DMS153 (cell line): Measurements from ENCODE around the gene NIPA2.
A peak's percentile ranks its signal among the peaks of the same experiment; 100 is the strongest.
"Not testable (repeated sequence)": the region's sequence is repeated elsewhere in the genome, so short reads cannot be mapped to it uniquely, and the experiment has no call there.

Experiments used
- DNase-seq: peaks from one replicate; lab custom pipeline; 2025; lab: John Stamatoyannopoulos, UW

Gene NIPA2

GRCh38 chr15:22838292-22839042, at the start of gene NIPA2:
Gene NIPA2 (plus strand): TSS chr15:22838666. CDS start chr15:22851732, 13,066 bp downstream.
- DNase-seq = peak; percentile 91

DNA sequence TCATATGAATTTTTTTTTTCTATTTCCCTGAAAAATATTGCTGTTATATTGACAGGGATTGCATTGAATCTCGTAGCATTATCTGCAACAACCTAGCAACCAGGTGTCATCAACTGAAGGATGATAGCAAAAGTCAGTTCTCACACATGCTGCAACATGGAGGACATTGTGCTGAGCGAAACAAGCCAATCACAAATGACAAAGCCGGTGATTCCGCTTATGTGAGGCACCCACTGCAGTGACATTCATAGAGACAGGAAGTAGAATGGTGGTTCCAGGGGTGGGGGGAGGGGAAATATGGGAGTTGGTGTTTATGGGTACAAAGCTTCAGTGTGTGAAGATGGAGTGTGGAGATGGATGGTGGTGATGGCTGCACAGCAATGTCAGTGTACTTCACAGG, 44.4 kb upstream of the NIPA2 start:
- no peak for DNase-seq

GRCh38 chr15:22794621-22795167, 43.8 kb upstream of the NIPA2 start:
- no peak for DNase-seq

DNA sequence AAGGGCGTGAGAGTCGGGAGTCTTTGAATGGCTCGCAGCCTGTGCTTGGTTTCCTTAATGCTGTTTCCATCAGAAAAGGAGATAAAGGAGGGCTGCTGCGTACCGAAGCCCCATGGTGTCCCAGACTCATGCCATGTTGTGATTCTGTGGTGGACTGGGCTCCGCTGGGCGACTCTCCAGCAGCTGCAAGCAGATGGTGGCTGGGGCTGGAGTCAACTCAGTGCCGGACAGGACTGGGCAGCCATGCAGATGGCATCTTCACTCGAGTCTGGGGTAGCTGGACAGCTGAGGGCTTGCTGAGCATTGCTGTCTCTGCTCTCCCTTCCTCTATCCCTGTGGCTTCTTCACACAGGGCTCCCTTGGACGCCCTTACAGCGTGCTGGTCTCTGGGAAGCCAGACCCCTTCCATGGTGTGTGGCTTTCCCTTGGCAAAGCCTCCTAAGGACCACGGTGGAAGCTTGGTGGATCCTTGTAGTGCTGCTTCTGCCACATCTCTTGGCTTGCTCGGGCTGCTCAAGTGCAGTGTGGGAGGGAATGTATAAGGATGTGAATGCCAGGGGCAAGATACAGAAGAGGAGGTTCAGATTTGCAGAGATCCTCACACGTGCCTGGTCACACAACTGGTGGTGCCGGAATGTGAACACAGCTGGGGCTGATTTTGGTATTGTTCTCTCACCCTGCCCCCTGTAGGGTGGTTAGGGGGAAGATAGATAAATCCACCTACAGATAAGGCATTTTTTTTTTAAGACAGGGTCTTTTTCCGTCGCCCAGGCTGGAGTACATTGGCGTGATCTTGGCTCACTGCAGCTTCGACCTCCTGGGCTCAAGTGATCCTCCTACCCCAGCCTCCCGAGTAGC, 43.0 kb upstream of the NIPA2 start:
- no peak for DNase-seq

- DNase-seq = no peak
Measured at GRCh38 chr15:22796079-22796478, 42.4 kb upstream of the NIPA2 start.

GRCh38 chr15:22799902-22800301, 38.6 kb upstream of the NIPA2 start:
- DNase-seq = no peak

- DNase-seq = not testable (repeated sequence)
Measured at GRCh38 chr15:22803006-22803405, 35.5 kb upstream of the NIPA2 start.

DNA sequence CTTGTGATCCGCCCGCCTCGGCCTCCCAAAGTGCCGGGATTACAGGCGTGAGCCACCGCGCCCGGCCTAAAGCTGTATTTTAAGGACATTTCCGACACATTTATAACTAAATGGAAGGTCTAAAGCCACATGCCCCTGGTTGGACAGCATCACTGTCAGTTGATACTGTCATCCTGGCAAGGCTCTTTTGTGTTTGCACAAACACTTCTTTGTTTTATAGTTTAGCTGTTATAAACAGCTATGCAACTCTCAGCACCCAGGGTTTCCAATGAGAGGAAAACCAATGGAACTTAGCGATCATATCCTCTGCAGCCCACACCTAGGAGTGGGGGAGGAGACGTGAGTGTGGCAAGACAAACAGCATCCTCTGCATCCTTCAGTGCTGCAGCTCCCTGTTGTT, 32.3 kb upstream of the NIPA2 start:
- no peak for DNase-seq

DNA sequence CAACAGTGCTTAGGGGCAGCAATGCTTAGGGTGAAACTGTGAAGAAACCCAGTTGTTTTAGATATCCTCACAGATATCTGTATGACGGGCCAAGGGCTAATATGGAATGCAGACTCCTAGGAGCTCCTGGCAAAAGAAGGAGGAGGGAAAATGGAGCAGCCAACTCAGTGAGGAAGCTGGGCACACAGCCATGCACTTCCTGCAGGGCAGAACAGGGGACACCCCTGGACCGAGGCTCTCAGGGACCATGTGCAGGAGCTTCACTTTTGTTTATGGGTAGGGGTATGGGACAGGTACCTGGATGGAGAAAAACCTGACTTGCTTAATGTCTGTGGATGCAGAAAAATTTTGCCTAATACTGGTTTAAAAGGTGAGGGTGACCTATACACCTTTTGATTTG, 31.8 kb upstream of the NIPA2 start:
- no peak for DNase-seq

- not testable (repeated sequence) for DNase-seq
Measured at GRCh38 chr15:22807831-22808230, 30.6 kb upstream of the NIPA2 start.

- DNase-seq = no peak
Measured at GRCh38 chr15:22808240-22808639, 30.2 kb upstream of the NIPA2 start.

GRCh38 chr15:22808761-22809280, 29.6 kb upstream of the NIPA2 start:
- no peak for DNase-seq

- DNase-seq = no peak
Measured at GRCh38 chr15:22810033-22810852, 28.2 kb upstream of the NIPA2 start.

- no peak for DNase-seq
Measured at GRCh38 chr15:22810853-22811338, 27.6 kb upstream of the NIPA2 start.

- no peak for DNase-seq
Measured at GRCh38 chr15:22811640-22812039, 26.8 kb upstream of the NIPA2 start.

GRCh38 chr15:22813844-22814243, 24.6 kb upstream of the NIPA2 start:
- DNase-seq = no peak

DNA sequence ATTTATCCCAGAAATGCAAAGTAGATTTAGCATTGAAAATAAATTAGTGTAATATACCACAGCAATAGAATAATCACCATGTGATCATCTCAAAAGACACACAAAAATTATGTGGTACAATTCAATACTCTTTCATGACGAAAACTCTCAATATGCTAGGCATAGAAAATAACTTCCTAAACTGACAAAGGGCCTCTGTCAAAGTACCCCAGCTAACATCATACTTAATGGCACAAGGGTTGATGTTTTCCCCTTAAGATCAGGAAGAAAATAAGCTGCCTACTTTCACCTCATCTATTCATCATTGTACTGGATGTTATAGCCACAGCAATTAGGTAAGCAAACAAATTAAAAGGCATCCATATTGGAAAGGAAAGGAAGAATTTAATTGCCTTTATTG, 22.7 kb upstream of the NIPA2 start:
- no peak for DNase-seq

DNA sequence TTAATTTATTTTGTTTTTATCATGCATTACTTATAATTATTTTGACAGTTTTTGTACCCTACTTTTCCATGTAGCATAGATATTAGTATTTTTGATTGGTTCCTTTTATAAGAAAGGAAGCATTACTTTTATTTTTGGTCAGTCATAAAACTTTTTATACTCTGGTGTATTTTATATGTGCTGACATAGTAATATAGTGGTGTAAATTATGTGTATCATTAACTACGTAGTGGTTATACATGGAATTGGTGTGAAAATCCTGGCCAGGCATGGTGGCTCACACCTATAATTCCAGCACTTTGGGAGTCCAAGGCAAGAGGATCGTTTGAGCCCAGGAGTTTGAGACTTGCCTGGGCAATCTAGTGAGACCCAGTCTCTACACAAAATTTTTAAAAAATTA, 18.8 kb upstream of the NIPA2 start:
- DNase-seq = no peak

DNA sequence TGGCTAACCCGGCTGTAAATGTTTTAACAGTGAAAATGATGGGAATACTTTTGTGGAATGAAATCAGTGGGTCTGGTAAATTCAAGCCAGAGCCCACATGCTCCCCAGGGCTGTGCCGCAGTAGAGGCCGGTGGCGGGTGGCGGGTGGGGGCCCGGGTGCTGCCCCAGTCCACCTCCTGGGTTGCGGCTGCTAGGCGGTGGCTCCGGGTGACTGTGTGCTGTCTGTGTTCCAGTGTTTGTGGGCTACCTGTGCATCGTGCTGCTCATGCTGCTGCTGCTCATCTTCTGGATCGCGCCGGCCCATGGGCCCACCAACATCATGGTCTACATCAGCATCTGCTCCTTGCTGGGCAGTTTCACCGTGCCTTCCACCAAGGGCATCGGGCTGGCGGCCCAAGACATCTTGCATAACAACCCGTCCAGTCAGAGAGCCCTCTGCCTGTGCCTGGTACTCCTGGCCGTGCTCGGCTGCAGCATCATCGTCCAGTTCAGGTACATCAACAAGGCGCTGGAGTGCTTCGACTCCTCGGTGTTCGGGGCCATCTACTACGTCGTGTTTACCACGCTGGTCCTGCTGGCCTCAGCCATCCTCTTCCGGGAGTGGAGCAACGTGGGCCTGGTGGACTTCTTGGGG, 14.9 kb upstream of the NIPA2 start:
- DNase-seq = no peak

DNA sequence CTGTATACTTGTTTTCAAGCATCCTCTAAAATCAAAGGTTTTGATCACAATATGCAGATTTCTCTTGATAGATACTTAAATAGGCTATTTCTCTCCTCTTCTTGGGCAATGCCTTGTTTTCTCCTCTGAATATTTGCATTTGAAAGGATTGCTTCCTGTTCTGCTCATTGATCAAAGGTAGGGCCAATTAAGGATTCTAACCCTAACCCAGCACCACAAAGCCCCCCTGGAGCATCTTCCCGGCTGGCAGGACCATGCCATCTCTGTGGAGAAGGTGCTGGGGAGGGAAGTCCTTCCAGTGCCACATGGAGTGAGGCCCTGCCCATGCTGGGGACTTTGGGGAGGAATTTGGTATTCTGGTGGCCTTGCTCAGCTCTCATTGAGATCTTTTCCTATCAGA, 11.3 kb upstream of the NIPA2 start:
- DNase-seq = no peak

DNA sequence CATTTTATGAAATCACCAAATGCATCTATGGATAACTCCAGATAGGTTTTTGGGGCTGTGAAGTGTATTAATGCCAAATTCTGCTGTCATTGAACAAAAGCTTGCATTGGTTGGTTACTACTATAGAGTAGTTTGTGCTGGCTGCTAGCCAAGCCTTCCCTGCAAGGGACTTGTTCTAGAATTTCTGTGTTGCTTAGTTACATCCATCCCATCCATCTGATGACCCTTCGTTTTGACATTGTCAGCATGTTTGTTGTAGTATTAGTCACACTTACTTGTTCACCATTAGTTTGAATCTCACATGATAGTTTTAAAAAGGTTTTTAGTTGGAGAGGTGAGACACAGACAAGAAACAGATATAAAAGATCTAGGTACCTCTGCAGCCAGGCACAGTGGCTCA, 7.0 kb upstream of the NIPA2 start:
- no peak for DNase-seq
